HFF-Myc (cell line): ENCODE results near the gene CRYBA4.

Experiments
- DNase-seq: peaks from one replicate; pipeline ENCODE4 v3.0.0-alpha.2; 2011; ENCODE audit warnings: low read depth; ENCODE audit errors: extremely low read depth
- H3K4me3 ChIP-seq: replicated peaks from 2 replicates; pipeline ENCODE4 v1.5.1; 2011; ENCODE audit warnings: low read depth, mild to moderate bottlenecking, control low read depth, low read length
- TF ChIP-seq, protein P1 (sequence below): IDR thresholded peaks from 2 replicates; pipeline ENCODE4 v1.5.1; 2012; ENCODE audit warnings: mild to moderate bottlenecking, low read depth, low read length, control low read depth; ENCODE audit errors: missing control alignments

Gene CRYBA4

DNA sequence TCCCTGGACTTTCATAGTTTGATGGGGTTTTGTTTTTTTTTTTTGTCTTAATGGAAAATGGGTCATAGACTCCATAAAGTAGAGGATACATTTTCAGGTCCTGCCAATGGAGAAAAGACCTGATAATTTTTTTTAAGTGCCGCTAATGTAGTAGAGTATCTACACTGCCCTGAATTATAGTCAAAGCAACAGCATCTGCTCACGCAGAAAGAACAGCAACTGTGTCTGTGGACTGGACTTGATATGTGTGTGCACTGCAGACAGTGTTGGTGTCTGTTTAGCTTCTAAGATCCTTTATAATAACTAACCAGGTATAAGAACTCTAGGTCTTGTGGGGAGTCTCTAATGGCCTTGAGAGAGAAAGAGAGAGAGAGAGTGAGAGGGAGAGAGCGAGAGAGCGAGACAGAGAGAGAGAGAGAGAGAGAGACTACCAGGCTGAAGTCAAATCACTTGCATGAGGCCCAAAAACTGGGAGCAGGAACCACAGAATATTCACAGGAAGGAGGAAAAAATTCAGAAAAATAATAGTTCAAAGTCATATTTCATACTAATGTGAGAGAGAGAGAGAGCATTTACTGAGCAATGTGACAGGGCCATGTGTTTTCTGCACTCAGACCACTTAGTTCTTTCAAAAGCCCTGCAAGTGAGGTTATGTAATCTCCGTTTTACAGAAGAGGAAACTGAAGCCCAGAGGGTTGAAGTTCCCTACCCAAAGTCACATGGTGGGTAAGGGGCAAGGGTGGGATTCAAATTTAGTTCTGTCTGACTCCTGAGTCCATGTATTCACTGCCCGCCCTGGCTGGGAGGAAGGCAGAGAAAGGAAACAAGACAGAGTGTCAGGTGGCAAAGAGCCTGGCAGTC lies 27.0 kb downstream of the CRYBA4 start:
- DNase-seq = no peak

DNA sequence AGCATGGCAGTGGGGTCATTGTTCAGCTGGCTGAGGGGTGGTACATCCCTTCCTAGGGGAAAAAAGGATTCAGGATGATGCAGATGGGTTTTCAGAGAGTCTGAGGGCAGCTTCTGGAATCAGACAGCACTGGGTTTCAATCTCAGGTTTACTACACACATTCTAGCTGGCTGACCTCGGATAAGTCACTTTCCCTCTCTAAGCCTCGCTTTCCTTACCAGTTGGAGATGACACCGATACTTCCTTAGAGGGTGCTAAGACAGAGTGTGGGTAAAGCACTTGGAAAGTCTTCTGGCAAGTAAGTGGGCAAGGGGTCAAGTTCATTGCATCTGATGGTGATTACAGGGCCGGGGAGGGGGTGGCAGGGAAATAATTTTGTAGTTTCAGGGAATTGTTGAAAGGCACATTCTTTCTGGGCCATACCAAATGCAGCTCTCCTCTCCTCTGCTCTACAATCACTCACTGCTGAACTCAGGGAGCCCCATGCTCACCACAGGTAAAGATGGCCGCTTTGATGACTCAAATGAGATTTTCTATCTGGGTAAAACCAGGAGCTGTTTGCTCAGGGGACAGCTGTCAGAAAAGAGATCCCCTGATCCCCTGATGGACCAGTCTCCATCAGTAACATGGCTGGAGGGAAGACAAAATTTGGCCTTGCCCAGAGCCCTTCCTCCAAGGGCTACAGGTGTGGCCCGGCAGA lies 29.1 kb downstream of the CRYBA4 start:
- no peak for DNase-seq
- TF ChIP-seq, protein P1, sequence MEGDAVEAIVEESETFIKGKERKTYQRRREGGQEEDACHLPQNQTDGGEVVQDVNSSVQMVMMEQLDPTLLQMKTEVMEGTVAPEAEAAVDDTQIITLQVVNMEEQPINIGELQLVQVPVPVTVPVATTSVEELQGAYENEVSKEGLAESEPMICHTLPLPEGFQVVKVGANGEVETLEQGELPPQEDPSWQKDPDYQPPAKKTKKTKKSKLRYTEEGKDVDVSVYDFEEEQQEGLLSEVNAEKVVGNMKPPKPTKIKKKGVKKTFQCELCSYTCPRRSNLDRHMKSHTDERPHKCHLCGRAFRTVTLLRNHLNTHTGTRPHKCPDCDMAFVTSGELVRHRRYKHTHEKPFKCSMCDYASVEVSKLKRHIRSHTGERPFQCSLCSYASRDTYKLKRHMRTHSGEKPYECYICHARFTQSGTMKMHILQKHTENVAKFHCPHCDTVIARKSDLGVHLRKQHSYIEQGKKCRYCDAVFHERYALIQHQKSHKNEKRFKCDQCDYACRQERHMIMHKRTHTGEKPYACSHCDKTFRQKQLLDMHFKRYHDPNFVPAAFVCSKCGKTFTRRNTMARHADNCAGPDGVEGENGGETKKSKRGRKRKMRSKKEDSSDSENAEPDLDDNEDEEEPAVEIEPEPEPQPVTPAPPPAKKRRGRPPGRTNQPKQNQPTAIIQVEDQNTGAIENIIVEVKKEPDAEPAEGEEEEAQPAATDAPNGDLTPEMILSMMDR = no peak
- H3K4me3 ChIP-seq = no peak overlapping the region

More for the DNA sequence above, 27.0 kb downstream of the CRYBA4 start:
- TF ChIP-seq, protein P1 = no peak
- H3K4me3 ChIP-seq = no peak overlapping the region

DNA sequence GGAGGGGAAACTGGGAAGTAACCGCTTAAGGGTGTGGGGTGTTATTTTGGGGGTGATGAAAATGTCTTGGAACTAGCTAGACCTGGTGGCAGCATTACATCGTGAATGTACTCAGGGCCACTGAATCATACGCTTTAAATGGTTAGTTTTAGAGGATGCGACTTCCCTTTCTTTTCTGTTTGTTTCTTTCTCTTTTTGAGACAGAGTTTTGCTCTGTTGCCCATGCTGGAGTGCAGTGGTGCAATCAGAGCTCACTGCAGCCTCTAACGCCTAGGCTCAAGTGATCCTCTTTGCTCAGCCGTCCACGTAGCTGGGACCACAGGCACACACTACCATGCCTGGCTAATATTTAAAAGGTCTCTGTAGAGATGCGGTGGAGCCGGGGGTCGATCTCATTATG lies 30.1 kb downstream of the CRYBA4 start:
- H3K4me3 ChIP-seq = no peak overlapping the region
- no peak for DNase-seq
- TF ChIP-seq, protein P1 = no peak

DNA sequence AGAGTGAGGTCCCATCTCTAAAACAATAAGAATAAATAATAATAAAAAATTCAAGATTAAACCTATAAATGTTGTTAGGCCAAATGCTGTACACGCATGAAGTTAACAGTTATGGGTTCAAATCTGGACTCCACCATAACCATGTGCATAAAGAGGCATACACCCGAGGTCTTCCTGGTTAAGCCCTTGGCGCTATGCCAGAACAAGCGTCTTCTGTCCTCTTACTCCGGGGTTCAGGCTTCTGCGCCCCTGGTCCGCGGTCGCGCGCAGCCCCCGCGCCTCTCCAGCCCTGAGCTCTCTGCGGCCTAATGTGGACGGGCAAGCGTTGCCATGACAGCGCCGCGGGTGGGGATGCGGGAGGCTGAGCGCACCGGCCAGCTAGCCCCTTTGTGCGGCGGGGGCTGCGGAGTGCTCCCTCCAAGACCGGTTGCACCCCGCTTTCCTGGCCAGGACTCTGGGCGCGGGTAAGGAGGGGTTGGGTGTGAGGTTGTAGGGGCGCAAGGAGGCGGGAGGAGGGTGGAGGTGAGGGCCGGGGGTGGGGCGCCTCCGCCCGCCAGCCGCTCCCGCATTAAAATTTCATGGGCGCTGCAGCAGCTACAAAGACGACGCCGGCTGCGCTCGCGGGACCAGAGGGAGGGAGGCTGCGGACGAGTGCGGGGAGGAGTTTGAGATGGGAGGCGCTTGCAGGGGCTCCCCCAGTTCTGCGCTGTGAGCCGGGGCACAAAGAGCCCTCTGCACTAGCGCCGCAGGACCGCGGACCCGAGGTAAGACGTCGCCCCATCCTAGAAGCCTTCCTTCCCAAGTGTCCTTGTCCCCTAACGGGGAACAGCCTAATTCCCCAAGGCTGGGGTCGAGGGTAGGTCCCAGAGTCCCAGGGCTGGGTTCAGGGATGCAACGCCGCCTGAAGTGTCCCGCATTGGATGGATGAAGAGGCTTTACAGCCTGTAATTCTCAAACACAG lies 35.4 kb downstream of the CRYBA4 start, which contains the start of gene MIAT:
TSS of gene MIAT (plus strand) at position 698 of the 961 bp plus-strand sequence.
- no peak for DNase-seq
- TF ChIP-seq, protein P1 = no peak
- peak within 1 kb of the TSS; percentile 37 for H3K4me3 ChIP-seq

DNA sequence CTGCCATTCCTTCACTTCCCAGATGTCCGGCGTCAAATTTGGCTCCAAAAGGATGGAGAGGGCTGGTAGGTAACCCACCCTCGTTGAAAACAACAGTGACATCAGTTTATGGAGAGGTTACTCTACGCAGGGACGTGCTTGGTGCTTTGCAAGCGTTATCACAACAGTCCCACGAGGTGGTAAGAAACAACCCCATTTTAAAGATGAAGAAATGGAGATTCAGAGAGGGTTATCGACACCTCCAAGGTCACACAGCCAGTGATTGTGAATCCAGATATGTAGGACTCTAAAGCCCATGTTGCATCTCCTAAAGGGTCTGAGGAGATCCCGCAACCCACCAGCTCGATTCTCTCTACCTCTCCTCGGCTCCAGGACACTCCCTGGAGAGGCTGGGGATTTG lies 36.4 kb downstream of the CRYBA4 start:
- DNase-seq = no peak
- TF ChIP-seq, protein P1 = no peak
- peak overlapping the region; percentile 37 for H3K4me3 ChIP-seq

DNA sequence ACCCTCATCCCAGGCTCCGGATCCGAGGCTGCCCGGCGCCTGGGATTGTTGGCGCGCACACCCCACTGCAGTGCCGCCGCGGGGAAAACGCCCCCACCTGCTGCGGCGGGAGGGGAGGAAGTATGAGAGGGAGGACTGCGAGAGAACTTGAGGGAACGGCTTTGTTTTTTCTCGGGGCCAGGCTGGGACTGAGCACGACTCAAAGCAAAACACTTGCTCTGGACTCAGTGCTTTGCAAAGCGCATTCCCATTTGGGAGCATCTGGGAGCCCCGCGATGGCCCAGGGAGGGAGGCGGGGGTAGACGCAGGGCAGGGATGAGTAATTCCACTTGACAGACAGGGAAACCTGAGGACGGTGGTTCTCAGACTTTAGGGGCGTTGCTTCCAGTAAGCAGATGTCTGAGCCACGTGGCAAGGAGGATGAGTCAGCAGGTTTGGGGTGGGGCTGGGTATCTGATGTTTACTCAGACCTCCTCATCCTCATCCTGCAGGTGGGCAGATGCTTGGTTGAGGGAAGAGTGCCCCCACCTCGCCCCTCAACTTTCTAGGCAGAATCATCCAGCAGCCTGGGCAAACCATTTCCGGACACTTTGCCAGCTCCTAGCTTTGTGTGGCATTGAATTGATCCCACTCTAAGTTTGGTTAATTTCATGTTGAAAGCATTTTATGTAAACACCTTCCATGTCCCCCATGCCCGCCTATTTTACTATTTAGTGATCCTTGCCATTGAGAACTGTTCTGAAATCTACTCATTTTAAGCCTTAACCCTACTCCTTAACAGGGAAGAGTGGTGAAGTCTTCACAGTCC lies 37.1 kb downstream of the CRYBA4 start:
- TF ChIP-seq, protein P1 = no peak
- peak overlapping the region; percentile 35 for H3K4me3 ChIP-seq
- peak; percentile 96 for DNase-seq
